Embryonic facial prominence (tissue), 1 donor: ENCODE results near the gene KCNG1.
A peak's percentile ranks its signal among the peaks of the same experiment; 100 is the strongest.
"Not testable (repeated sequence)": the region's sequence is repeated elsewhere in the genome, so short reads cannot be mapped to it uniquely, and the experiment has no call there.

Experiments
- DNase-seq: peaks from one replicate; pipeline ENCODE4 v3.0.0-alpha.2; 2016; ENCODE audit errors: extremely low spot score

Gene KCNG1

DNA sequence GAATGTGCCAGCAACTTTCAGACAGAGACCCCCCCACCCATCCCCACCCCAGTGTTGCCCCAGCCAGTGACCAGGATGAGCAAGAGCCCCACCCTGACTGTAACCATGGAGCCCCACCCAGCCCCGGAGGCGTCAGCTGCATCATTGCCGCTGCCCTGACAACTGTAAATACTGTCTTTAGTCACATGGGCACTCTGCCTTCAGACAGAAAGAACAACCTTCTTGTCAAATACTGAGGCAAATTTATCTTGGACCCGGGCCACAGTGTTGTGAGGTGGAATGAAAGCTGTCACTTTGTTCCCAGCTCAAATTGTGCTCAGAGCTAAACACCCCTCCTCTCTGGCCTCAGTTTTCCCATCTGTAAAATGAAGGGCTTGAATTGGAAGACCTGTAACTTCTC lies 40.5 kb downstream of the KCNG1 start:
- DNase-seq = no peak

DNA sequence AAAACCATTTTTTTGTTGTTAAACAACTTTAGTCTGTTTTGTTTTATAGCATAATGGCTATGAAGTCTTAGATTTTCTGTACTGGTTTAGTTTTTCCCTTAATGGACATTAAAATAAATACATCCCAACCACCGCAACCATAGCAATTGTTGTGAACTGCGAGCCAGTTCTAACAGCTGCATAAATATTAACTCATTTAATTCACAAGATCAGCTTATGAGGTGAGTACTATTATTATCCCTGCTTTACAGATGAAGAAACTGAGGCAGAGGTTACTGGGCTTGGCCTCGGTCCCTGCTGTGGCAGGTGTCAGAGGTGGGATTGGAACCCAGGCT lies 41.2 kb downstream of the KCNG1 start:
- DNase-seq = no peak

DNA sequence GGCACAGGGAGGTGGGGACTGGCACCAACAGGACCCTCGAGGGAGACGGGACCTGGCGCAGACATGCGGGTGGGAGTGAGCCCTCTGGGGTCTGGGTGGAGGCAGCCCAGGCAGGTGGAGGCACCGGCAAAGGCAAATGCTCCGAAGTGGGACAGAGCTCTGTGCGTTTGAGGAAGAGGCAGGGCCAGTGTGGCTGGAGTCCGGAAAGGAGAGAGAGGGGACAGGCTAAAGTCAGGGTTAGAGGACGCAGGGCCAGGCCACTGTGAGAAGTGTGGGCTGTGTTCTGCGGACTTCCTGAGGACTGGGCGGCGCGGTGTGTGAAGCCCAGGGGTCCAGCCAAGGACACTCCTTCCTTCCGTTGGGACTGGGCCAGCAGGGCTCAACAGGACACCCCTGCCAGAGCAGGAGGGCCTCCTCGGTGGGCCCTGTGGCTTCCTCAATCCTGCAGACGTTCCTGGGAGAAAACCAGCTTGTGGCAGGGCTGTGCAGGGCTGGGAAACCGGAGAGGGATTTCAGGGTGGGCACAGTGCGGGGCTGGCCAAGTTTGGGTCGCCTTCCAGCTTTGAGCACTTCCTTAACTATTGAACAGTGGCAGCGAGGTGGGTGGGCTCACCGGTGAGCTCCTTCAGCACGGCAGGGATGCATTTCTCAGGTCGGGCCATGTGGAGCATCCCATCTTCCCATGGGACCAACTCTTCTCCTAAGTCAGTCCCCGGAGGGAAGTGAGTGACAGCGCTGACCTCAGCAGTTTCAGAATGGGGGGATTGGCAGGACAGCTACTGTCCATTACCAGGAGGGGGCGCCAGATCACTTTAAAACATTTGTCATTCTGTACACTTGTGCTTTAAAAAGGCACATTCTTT lies 41.8 kb downstream of the KCNG1 start:
- no peak for DNase-seq

DNA sequence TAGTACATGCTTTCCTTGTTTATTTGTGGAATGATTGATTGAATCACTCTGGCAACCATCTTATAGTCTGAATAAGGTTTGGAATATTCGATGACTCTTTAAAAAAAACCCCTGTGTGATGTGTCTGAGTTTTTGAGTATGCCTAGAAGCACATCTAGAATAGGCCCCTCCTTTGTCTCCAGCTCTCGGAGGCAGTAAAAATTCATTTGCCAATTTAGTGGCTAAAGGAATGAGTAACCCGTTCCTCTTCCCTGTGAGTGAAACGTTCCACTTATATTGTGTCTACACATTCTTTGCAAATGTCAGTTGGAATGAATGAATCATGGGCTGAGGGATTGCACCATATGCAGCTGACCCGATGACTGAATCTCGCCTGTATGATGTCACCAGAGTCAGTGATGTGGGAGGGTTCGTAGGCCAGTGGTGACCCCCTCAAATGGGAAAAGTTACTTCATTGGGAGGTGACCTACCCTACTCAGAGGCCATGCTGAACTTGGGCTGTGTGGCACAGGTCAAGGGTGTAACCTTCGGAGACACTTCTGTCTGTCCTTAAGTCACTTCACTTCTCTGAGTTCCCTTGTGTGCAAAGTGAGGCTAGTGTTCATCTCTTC lies 42.7 kb downstream of the KCNG1 start:
- no peak for DNase-seq

DNA sequence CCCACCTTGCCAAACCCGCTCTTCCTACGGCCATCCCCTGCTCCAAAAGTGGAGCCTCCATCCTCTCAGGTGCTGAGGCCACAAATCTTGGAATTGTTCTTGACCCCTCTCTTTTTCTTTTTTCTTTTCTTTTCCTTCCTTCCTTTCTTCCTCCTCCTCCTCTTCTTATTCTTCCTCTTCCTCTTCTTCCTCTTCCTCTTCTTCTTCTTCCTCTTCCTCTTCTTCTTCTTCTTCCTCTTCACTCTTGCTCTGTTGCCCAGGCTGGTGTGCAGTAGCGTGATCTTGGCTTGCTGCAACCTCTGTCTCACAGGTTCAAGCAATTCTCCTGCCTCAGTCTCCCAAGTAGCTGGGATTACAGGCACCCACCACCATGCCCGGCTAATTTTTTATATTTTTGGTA lies 44.4 kb downstream of the KCNG1 start:
- DNase-seq = not testable (repeated sequence)

DNA sequence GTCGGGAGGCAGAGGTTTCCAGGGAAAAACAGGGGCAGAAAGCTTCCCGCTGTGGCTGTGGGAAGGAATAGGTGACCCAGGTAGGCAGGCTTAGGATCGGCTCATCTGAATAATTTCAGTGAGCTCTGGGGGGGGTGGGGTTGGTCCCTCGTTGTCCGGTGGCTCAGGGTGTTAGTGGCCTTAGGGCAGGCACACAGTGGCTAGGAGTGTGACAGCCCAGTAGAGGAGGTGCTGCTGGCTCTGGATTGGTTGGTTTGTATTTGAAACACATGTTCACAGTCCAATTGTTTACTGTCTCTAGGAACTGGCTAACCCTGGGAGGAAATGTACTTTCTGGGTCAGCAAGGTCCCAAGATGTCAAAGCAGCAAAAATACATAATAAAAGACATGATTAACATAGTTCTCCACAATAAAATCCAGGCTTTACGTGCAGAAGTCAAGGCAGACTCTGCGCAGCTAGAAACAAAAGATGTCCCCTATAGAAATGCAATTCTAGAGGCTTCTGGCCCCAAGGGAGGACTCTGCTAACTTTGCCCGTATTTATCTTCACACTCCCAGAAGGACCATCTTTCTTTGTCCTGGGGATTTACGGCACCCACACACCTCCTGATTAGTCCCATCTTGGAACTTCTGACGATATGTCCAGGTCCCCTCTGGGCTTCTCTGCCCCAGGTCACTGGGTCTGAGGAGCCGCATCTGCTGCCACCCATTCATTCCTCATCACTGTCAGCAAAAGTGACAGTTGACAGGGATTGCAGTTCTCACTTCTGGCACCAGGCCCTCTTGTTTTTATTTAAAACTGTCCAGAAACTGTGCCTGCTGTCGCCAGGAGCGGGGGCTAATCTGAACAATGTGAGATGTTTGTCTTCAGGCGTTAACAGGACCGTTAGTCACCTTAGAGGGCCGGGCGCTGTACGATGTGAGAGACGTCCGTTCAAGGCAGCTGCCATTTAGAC lies 45.6 kb downstream of the KCNG1 start:
- DNase-seq = no peak

DNA sequence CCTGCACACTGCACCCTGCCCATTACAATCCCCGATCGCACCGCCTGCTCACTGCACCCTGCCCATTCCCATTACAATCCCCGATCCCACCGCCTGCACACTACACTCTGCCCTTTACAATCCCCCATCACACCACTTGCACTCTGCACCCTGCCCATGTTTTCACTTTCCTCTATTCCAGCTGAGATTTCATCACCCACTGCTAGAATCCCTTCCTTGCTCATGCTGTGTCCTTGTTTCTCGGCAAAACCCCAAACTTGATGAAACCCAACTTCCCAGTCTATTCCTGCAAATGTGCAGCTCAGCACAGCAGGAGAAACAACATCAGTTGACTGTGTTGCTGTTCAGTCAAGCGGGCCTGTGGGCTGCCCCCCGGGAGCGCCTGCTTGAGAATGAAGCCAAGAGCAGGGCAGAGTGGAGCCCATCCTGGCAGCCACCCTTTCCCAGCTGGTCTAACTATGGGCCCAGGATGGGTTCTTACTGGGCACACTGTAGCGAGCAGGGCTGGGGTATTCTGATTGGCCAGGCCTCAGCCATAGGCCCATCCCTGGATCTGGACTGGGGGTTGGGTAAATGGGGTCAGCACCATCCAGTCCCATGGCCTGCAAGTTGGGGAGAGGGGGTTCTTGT lies 47.1 kb downstream of the KCNG1 start:
- no peak for DNase-seq

DNA sequence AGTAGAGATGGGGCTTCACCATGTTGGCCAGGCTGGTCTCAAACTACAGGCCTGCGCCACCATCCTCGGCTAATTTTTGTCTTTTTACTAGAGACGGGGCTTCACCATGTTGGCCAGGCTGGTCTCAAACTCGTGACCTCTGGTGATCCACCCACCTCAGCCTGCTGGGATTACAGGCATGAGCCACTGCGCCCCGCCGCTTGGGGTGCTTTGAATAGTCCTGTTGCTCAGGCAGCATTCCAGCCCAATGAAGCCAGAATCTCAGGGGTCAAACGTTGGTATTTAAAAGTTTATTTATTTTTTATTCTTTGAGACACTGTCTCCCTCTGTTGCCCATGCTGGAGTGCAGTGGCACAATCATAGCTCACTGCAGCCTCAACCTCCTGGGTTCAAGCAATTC lies 53.0 kb downstream of the KCNG1 start:
- no peak for DNase-seq

DNA sequence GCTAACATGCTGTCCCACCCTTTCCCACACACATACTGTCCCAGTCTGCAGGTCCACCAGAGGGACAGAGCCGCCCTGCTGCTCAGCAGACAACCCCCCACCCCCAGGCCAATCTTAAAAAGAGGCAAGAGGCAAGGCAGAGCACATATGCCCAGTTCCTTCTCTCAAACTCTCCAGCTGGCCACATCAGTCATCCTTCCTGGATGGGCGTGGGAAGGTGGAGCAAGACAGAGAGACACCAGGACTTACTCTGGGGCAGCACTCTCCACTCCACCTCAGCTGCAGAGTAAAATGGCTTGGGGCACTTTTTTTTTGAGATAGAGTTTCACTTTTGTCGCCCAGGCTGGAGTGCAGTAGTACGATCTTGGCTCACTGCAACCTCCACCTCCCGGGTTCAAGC lies 53.5 kb downstream of the KCNG1 start:
- DNase-seq = no peak

DNA sequence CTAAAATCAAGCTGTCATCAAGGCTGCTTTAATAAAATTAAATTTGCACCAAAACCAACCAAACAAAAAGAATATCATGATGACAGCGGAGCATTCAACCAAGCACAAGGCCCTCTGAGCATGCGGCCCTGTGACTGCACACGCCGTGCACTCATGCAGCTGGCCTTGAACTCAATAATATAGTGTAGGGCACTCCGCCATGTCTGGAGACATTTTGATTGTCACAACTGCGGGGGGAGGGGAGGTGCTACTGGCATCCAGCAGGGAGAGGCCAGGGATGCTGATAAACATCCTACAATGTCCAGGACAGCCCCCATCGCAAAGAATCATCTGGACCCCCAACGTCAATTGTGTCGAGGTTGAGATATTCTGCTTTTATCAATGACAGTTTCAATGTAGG lies 54.6 kb downstream of the KCNG1 start:
- DNase-seq = no peak

DNA sequence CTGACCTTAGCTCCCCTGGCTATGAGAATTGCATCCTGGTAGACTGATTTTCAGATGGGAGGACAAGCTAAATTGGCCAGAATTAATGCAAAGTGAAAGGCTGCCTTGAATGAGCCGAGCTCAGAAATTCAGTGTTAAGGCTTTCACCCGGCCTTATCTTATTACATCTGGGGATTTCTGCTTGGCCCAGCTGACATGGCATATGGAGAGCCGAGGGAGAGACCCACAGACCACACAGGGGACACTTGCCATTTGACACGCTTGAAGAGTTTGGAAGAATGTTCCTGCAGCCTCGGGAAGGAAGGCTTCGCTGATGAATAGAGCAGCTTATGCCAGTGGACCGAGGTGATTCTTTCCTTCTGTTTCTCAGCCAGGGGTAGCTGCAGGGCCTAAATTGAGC lies 55.3 kb downstream of the KCNG1 start:
- no peak for DNase-seq

DNA sequence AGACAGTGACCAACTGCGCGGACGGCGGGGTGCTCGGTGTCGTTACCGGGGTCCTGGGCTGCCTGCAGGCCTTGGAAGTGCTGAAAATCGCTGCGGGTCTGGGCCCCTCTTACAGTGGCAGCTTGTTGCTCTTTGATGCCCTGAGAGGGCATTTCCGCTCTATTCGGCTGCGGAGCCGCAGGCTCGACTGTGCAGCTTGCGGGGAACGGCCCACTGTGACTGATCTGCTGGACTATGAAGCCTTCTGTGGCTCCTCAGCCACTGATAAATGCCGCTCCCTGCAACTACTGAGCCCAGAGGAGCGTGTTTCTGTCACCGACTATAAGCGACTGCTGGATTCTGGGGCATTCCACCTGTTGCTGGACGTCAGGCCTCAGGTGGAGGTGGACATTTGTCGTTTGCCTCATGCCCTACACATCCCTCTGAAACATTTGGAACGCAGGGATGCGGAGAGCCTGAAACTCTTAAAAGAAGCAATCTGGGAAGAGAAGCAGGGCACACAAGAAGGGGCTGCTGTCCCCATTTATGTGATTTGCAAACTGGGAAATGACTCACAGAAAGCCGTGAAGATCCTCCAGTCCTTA lies 63.3 kb downstream of the KCNG1 start:
- DNase-seq = no peak

DNA sequence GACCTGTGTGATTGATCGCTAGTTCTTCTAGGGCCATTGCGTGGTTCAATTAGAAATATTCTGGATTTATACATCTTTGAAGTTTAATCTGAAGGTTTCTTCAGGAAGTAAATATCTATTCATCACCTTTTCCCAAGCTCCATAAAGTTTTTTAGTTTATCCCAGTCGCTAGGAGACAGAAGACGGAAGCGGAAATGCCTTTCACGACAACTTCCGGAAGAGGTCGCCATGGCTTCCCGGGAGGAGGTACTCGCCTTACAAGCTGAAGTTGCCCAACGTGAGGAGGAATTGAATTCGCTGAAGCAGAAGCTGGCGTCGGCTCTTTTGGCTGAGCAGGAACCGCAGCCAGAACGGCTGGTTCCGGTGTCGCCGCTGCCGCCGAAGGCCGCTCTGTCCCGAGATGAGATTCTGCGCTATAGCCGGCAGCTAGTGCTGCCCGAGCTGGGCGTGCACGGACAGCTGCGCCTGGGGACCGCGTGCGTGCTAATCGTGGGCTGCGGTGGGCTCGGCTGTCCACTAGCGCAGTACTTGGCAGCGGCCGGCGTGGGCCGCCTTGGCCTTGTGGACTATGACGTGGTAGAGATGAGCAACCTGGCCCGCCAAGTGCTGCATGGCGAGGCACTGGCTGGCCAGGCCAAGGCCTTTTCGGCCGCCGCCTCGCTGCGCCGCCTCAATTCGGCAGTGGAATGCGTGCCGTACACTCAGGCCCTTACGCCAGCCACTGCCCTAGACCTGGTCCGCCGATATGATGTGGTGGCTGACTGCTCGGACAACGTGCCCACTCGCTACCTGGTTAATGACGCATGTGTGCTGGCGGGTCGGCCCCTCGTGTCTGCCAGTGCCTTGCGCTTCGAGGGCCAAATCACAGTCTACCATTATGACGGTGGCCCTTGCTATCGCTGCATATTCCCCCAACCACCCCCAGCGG lies 64.0 kb downstream of the KCNG1 start, which contains the start of gene MOCS3:
MOCS3 (plus strand) TSS at position 204 of the 928 bp plus-strand sequence; CDS start at position 229, 25 bp downstream.
- DNase-seq = peak; percentile 90

DNA sequence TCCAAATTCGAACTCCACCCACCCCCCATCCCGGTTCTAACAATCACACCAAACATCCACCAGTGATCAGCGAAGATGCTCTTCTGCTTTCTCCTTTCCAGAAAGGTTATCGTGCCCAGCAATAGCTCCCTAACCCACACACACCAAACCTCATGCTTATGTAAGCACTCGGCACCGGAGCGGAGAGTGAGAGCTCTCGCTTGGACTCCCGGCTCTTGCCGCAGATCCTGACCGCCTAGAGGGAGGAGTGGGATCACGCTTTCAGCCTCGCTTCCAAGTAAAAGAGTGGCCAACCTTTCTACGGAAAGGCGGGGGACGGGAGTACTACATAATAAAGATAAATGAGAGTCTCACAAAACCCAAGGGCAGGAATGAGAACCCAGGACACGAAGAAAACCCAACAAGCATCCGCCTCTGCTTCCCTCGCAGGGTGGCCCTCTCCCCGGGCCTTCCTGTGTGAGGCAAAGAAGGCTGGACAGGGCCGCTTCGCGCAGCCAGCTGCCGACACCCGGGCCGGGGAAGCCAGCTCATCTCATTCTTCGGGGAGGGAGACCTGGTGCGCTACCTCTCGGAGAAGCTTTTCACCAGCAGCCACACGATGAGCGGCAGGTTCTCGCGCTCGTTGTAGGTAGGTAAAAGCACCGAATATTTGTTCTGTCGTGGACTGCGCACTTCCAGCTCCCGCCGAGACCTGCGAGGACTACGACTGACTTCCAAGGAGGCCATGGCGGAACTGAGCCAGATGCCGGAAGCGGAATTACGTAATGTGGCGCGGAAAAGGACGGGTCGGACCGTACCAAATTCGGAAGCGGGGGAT lies 64.9 kb downstream of the KCNG1 start, which contains the start of gene DPM1:
DPM1 (minus strand) TSS at position 735 of the 817 bp plus-strand sequence; CDS start at position 726, 9 bp downstream.
- DNase-seq = no peak

DNA sequence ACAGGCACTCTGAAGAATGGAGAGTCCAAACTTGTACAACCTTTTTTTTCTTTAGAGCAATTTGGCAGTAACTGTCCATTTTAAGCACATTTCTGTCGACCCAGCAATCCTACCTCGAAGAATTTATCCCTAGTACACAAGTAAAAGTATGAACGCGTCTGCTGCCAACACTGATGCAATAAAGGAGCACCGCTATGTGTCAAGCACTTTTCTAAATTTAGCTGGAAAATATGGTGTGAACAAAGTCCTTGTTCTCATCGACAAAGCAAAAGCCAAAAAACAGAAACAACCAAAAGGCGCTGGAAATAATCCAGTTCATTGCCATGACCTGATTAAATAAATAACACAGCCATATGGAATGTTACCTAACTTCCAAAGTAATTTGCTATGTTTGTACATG lies 65.6 kb downstream of the KCNG1 start:
- DNase-seq = no peak

DNA sequence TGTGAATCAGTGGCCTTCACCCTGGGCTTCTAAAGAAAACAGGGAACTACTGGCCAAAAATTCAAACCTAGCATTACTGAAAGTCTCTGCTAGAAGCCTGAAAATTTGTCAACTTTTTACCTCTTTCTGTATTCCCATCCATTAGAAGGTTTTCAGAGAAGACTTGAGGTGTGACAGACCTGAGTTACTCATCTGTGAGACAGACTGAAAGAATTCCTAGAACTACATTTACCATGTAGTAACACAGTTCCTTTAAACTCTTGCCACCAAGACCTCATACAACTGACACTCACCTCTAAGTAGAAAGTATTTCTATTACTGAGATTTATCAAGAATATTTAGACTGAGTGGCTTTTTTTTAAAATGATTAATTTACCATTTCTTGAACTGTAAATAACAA lies 69.1 kb downstream of the KCNG1 start:
- DNase-seq = no peak
